GM10266 (cell line): Measurements from ENCODE around the gene TBC1D9.

Experiments
- DNase-seq: peaks from one replicate; pipeline ENCODE4 v3.0.0; 2012; ENCODE audit errors: extremely low spot score
- CTCF ChIP-seq: IDR thresholded peaks from 2 replicates; pipeline ENCODE4 v1.5.1; 2012; ENCODE audit warnings: mild to moderate bottlenecking, low read depth; ENCODE audit not compliant: control insufficient read depth, insufficient read depth; ENCODE audit errors: missing control alignments

The TBC1D9 gene

GRCh38 chr4:140689623-140690022 is 66.6 kb downstream of the TBC1D9 start:
- no peak for DNase-seq
- TF ChIP-seq CTCF, result no peak

DNA sequence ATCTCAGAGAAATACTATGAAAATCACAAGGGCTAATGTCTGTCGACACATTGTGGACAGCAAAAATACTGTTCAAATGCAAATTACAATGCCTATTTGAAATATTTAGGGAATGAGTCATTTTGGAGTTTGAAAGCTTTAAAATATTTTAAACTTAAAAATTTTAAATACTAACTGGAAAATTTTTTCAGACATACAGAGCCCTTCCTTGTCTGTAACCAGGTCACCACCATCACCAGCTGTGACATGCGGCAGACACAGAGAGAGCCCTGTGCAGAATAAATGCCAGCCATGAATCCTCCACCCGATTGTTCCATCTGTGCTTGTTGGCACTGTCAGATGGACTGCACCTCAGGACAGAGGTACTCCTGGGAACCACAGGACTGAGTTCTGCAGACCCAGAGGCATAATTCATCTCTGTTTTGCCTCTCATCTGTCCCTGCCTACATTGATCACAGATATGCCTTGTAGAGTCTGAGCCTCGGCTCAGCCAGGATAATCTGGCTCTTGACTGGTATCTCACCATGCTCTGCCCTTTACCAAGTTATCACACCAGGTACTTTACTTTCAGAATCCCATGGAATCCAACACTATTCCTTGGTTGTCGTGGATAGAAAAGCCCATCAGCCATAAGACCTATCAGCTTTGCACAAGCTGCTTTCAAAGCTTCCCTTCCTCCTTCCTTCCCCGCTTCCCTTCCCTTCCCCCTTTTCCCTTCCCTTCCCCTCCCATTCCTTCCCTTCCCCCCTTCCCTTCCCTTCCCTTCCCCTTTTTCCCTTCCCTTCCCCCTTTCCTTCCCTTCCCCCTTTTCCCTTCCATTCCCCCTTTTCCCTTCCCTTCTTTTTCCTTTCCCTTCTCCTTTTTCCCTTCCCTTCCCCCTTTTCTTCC is 67.2 kb downstream of the TBC1D9 start:
- no peak for TF ChIP-seq CTCF
- no peak for DNase-seq

DNA sequence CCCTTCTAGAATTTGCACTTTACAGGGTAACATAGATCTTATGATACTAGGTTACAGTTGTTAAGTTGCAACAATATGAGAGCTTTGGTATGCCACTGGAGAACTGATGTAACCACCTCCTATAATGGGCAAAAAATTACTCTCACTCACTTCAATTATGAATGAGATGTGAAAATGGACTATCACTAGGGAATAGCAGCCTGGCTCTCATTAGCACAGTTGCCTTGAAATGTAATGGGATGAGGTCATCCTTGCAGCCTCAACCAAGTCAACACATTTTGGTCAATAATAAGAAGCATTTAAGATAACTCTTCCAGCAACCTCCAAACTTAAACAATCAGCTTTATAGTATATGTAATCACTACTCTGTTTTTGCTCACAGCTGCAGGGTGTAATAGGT is 69.4 kb downstream of the TBC1D9 start:
- TF ChIP-seq CTCF, result no peak
- DNase-seq, result no peak

GRCh38 chr4:140684314-140684713 is 71.9 kb downstream of the TBC1D9 start:
- no peak for DNase-seq
- no peak for TF ChIP-seq CTCF

DNA sequence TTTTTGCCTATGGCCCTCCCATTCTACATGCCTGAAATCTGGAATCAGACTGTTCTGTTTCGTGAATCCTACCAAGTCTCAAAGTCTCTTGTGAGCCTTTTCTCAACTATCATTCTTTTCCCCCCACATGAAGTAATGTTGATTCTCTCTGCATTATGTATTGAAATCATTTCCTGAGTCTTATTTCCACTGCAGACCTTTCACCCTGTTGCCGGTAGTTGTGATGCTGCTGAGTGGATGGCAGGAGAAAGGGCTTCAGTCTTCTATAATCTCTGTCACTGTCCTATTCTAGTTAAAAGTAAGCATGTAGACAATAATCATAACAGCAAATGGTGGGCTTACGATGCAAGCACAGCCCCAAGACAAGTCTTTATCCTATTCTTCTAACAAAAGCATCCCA is 75.0 kb downstream of the TBC1D9 start:
- DNase-seq, result no peak

GRCh38 chr4:140680686-140681085 is 75.5 kb downstream of the TBC1D9 start:
- no peak for DNase-seq
- TF ChIP-seq CTCF, result no peak

More for the DNA sequence above, 75.0 kb downstream of the TBC1D9 start:
- no peak for TF ChIP-seq CTCF

GRCh38 chr4:140679576-140679975 is 76.6 kb downstream of the TBC1D9 start:
- no peak for TF ChIP-seq CTCF
- no peak for DNase-seq
